NT2/D1 (cell line): Measurements from ENCODE around the gene PCA3.

Experiments used
- SUZ12 ChIP-seq: IDR thresholded peaks from 2 replicates; pipeline ENCODE4 v1.6.1; 2011; ENCODE audit not compliant: insufficient read length, insufficient read depth; ENCODE audit errors: extremely low read depth
- YY1 ChIP-seq: IDR thresholded peaks from 2 replicates; pipeline ENCODE4 v1.6.1; 2011; ENCODE audit not compliant: insufficient read length, insufficient read depth

GRCh38 chr9:76835571-76836283 lies 71.5 kb downstream of the PCA3 start:
- no peak for TF ChIP-seq YY1
- no peak for TF ChIP-seq SUZ12
